Mammary epithelial cell (primary cell): ENCODE measurements around the gene THRB.

Source experiments
- CTCF ChIP-seq, 2 donors: IDR thresholded peaks in 1 of 2; conservative IDR thresholded peaks in 1 of 2; 2 replicates each; pipeline ENCODE4 v1.5.1; 2011 to 2012; ENCODE audit warnings: inconsistent platforms in 2 of 2, low read length in 2 of 2, mild to moderate bottlenecking in 2 of 2, control low read depth in 1 of 2, low read depth in 1 of 2; ENCODE audit not compliant: insufficient read depth in 1 of 2; ENCODE audit errors: extremely low read depth in 1 of 2
- EZH2 ChIP-seq: IDR thresholded peaks from 2 replicates; pipeline ENCODE4 v1.6.1; 2012; ENCODE audit warnings: low read length, inconsistent platforms, borderline replicate concordance

DNA sequence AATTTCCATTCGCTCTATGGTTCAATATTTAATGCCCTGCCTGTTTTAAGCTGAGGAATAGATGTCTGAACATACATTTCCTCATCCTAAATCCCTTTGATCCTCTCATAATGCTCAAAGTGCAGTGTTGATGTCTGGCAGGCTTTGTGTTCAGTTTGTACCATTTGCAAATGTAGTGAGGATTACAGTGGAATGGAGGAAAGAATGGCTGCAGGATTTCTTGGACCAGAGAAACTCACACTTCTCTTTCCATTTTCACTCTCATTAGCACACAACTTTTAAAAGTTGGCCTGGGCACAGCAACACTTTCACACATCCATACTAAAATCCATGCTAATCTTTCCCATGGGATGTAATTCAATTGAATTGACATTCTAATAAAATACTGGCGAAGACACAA is 28.6 kb upstream of the THRB start:
- TF ChIP-seq CTCF (conservative IDR thresholded peaks at IDR 0.05 in 1 of 2, IDR thresholded peaks at IDR 0.05 in 1 of 2; ENCODE audit: extremely low read depth in 1 of 2, insufficient read depth in 1 of 2, low read depth in 1 of 2, low read length in 2 of 2) (no peak), EZH2 (no peak)
